SJCRH30 (cell line): ENCODE measurements around the gene TMC4. TPM values are rescaled to one million over a fixed set of nuclear protein-coding genes. Genes with fewer than 3 reads are reported as not detected.

Source experiments
- DNase-seq, 2 experiments: peaks; one replicate each; pipeline ENCODE4 v3.0.0-alpha.2; 2015 to 2020
- H3K27ac ChIP-seq: fragments of 250-450 bp; sonication (Bioruptor Pico); 2 replicates; pipeline ENCODE4 v1.5.1; 2020; ENCODE audit warnings: mild to moderate bottlenecking, moderate library complexity
- H3K27me3 ChIP-seq: fragments of 250-450 bp; sonication (Bioruptor Pico); 2 replicates; pipeline ENCODE4 v1.5.1; 2020; ENCODE audit warnings: mild to moderate bottlenecking, moderate library complexity
- H3K36me3 ChIP-seq: fragments of 250-450 bp; sonication (Bioruptor Pico); 2 replicates; pipeline ENCODE4 v1.5.1; 2020; ENCODE audit warnings: mild to moderate bottlenecking, moderate library complexity
- H3K4me1 ChIP-seq: fragments of 250-450 bp; sonication (Bioruptor Pico); 2 replicates; pipeline ENCODE4 v1.5.1; 2020; ENCODE audit warnings: mild to moderate bottlenecking, moderate library complexity
- H3K4me3 ChIP-seq: fragments of 250-450 bp; sonication (Bioruptor Pico); 2 replicates; pipeline ENCODE4 v1.5.1; 2020; ENCODE audit warnings: mild to moderate bottlenecking, moderate library complexity
- H3K9me3 ChIP-seq: fragments of 250-450 bp; sonication (Bioruptor Pico); replicated peaks from 2 replicates; pipeline ENCODE4 v1.5.1; 2020; ENCODE audit warnings: mild to moderate bottlenecking, moderate library complexity
- total RNA-seq: library from RNA; depleted of rRNA; stranded (reverse); fragments of >200 nt; shearing (Covaris generic); gene quantifications from 2 replicates; pipeline ENCODE4 v1.2.3, GENCODE V29; 2014; rRNA removed

The TMC4 gene
- total RNA-seq, 1 experiment from 2014 or later = not detected

DNA sequence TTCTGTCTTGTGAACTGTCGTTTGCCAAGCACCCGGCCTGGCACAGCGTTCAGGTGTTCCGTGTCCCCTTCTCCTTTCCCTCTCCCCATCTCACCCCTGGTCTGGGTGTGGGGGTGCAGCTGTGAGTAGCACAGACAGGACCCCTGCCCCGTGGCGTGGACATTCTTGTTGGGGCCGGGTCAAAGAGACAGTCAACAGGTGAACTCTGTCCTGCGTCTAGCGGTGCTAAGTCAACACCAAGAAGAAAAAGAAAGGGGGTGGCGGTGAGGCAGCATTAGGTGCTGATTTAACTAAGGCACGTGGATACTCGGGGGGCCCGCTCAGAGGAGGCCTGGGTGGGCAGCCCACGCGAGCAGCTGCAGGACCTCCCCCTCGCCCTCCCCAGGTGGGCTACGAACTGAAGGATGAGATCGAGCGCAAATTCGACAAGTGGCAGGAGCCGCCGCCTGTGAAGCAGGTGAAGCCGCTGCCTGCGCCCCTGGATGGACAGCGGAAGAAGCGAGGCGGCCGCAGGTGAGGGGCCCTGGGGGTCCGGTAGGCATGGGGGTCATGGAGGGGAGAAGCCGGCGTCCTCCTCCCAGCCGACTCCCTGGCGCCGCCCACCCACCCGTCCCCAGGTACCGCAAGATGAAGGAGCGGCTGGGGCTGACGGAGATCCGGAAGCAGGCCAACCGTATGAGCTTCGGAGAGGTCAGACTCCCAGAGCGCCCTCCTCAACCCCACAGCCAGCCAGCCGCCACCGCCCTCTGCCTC lies 45.1 kb downstream of the TMC4 start:
- Histone ChIP-seq H3K4me3 (no peak overlapping the region), H3K9me3 (no peaks in the 10 kb centered on the region), H3K27me3 (no peaks in the 10 kb centered on the region), H3K4me1 (no peaks in the 10 kb centered on the region), H3K27ac (no peak overlapping the region), H3K36me3 (peaks cover 17% of the 10 kb centered on the region)
- DNase-seq = no peak

DNA sequence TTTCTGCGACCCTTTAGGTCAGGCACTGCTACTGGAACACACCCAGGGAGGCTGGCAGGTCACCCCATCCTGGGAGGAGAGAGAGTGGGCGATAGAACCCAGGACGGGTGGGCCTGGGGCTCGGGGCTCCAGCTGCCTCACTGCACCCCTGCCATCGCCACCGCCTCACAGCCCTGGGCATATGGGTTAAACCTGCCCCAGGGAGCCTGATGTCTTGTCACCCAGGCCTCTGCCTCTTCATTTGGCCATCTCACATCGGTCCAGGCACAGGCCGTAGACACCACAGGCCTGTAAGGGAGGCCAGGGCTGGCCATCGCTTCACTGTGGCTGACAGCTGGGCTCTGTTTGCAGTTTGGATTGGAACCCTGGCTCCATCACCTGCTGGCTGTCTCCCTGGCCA lies 47.2 kb downstream of the TMC4 start:
- DNase-seq = no peak
- Histone ChIP-seq H3K27me3 (no peaks in the 10 kb centered on the region), H3K4me1 (no peaks in the 10 kb centered on the region), H3K9me3 (no peaks in the 10 kb centered on the region), H3K4me3 (no peak overlapping the region), H3K36me3 (peaks cover 19% of the 10 kb centered on the region), H3K27ac (no peak overlapping the region)

DNA sequence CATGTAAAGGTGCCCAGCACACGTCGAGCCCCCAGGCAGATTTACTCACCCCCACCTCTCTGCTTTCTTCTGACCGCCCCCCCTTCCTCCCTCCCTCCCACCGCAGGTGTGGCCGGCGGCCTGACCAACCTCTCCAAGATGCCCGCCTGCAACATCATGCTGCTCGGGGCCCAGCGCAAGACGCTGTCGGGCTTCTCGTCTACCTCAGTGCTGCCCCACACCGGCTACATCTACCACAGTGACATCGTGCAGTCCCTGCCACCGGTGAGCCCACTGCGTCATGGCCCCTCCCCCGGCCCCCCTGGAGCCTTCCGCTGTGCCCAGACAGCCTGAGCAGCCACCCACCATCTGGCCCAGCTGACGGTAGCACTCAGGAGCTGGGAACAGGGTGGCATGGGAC lies 48.6 kb downstream of the TMC4 start:
- no peaks in the 10 kb centered on the region for H3K27me3 ChIP-seq
- no peak overlapping the region for H3K27ac ChIP-seq
- no peaks in the 10 kb centered on the region for H3K4me1 ChIP-seq
- no peaks in the 10 kb centered on the region for H3K9me3 ChIP-seq
- DNase-seq = no peak
- H3K4me3 ChIP-seq = no peak overlapping the region
- H3K36me3 ChIP-seq = peaks cover 23% of the 10 kb centered on the region

GRCh38 chr19:54123682-54124081 lies 49.3 kb downstream of the TMC4 start:
- H3K27ac ChIP-seq = no peak overlapping the region
- H3K4me3 ChIP-seq = no peak overlapping the region
- no peaks in the 10 kb centered on the region for H3K4me1 ChIP-seq
- no peak for DNase-seq
- H3K36me3 ChIP-seq = peaks cover 23% of the 10 kb centered on the region
- H3K9me3 ChIP-seq = no peaks in the 10 kb centered on the region
- no peaks in the 10 kb centered on the region for H3K27me3 ChIP-seq

DNA sequence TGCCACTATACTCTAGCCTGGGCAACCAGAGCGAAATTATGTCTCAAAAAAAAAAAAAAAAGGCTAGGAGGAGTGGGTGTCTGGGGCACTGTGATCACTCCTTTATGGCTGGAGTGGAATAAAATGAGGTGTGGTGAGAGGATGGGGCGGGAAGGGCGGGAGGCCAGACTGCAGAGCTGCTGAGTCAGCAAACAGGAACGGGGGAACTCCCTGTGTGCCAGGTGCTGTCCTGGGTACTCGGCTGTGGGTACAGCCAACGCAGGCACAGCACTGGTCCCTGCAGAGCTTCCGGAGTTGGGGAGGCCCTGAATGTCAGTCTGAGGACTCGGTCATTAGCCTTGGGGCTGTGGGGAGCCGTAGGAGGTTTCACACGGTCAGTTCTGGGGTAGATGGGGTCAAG lies 51.7 kb downstream of the TMC4 start:
- H3K27me3 ChIP-seq = no peaks in the 10 kb centered on the region
- no peak overlapping the region for H3K27ac ChIP-seq
- no peak overlapping the region for H3K4me3 ChIP-seq
- peaks cover 3% of the 10 kb centered on the region; the same call in 1 of the 2 replicates for H3K4me1 ChIP-seq
- DNase-seq = no peak
- peaks cover 20% of the 10 kb centered on the region for H3K36me3 ChIP-seq
- H3K9me3 ChIP-seq = no peaks in the 10 kb centered on the region

GRCh38 chr19:54115109-54116063 lies 57.6 kb downstream of the TMC4 start, which contains the start of the genes PRPF31 and TFPT:
PRPF31 (plus strand) TSS chr19:54115754; CDS start chr19:54118279, 2,525 bp downstream.
TFPT (minus strand) TSS chr19:54115657; CDS start chr19:54115269, 388 bp downstream.
- Histone ChIP-seq H3K27me3 (no peaks in the 10 kb centered on the region), H3K4me1 (peaks cover 3% of the 10 kb centered on the region; the same call in 1 of the 2 replicates), H3K4me3 (peak within 1 kb of the TSS; percentile 69), H3K36me3 (peaks cover 12% of the 10 kb centered on the region; the same call in 1 of the 2 replicates), H3K9me3 (no peaks in the 10 kb centered on the region), H3K27ac (peak within 1 kb of the TSS; percentile 72)
- peak; percentile 96 to 99 for DNase-seq

DNA sequence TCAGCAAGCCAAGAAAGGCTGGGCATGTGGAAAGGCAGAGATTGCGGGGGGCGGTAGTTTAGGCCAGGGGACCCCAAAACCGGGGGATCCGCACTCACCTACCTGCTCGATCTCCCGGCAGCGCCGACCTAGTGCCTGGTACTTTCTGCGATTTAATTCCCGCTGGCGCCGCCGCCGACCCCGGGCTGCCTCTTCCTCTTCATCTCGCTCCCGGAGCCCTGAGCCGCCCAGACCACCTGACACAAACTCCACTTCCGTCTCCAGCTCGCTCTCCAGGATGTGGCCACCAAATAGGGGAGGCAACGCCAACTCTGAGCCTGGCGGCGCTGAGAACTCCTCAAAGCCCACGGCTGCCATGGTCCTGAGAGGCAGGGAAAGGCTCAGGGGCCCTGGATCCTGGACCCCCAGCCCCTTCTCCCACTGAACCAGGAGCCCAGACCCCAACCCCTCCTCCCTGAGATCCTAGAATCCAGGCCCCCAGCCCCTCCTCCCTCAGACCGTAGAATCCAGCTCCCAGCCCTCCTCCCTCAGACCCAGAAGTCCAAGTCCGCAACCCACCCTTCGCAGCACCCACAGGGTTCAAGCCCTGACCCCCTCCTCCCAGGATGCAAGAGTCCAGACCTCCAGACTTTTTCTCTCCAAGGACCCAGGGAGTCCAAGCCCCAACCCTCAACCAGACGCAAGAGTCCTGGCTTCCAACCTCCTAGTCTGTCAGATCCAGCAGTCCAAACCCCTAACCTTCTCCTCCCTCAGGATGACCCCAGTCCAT lies 58.4 kb downstream of the TMC4 start:
- Histone ChIP-seq H3K4me1 (peaks cover 3% of the 10 kb centered on the region; the same call in 1 of the 2 replicates), H3K27ac (no peak overlapping the region; the same call in 1 of the 2 replicates), H3K9me3 (no peaks in the 10 kb centered on the region), H3K36me3 (peaks cover 8% of the 10 kb centered on the region; the same call in 1 of the 2 replicates), H3K4me3 (peak overlapping the region; percentile 69), H3K27me3 (no peaks in the 10 kb centered on the region)
- no peak for DNase-seq

Other genes with a start within 250 kb of the TMC4 start
- not detected in 2 replicates for gene CACNG8, start 210.2 kb downstream of the TMC4 start, total RNA-seq
- gene CACNG6, start 181.5 kb downstream of the TMC4 start, total RNA-seq = 0.76 and 2.0 TPM in 2 replicates
- not detected in 2 replicates for gene VSTM1, start 109.3 kb downstream of the TMC4 start, total RNA-seq
- gene TARM1, start 91.8 kb downstream of the TMC4 start, total RNA-seq = not detected in 2 replicates
- 0.26 TPM in 1 of 2 replicates, not detected in the other for gene OSCAR, start 72.4 kb downstream of the TMC4 start, total RNA-seq
- gene NDUFA3, start 70.3 kb downstream of the TMC4 start, total RNA-seq = 40.4 and 62.0 TPM in 2 replicates
- 10.0 and 10.3 TPM in 2 replicates for gene TFPT, start 57.5 kb downstream of the TMC4 start, total RNA-seq
- 65.6 and 67.3 TPM in 2 replicates for gene PRPF31, start 57.4 kb downstream of the TMC4 start, total RNA-seq
- gene CNOT3, start 35.4 kb downstream of the TMC4 start, total RNA-seq = 27.5 and 27.6 TPM in 2 replicates
- gene LENG1, start 13.4 kb downstream of the TMC4 start, total RNA-seq = 5.6 and 6.8 TPM in 2 replicates
- 32.1 and 34.6 TPM in 2 replicates for gene MBOAT7, start 16.4 kb upstream of the TMC4 start, total RNA-seq
- 70.7 and 81.6 TPM in 2 replicates for gene TSEN34, start 18.1 kb upstream of the TMC4 start, total RNA-seq
- gene RPS9, start 27.7 kb upstream of the TMC4 start, total RNA-seq = 2,113 and 3,052 TPM in 2 replicates
- gene LILRB3, start 49.8 kb upstream of the TMC4 start, total RNA-seq = 0.25 and 0.71 TPM in 2 replicates
- gene LILRA6, start 69.6 kb upstream of the TMC4 start, total RNA-seq = not detected in 2 replicates
- 0.02 TPM in 1 of 2 replicates, not detected in the other for gene LILRB5, start 84.1 kb upstream of the TMC4 start, total RNA-seq
- gene LILRB2, start 108.0 kb upstream of the TMC4 start, total RNA-seq = not detected in 2 replicates
- not detected in 2 replicates for gene LILRA5, start 140.0 kb upstream of the TMC4 start, total RNA-seq
- not detected in 2 replicates for gene LILRA4, start 166.0 kb upstream of the TMC4 start, total RNA-seq
- gene LAIR1, start 191.8 kb upstream of the TMC4 start, total RNA-seq = not detected in 2 replicates
- not detected in 2 replicates for gene TTYH1, start 242.3 kb upstream of the TMC4 start, total RNA-seq